ENCODE results near the gene CYB5A.

Gene CYB5A

GRCh38 chr18:74230922-74231714 is 60.6 kb downstream of the CYB5A start:
- ChIA-PET CTCF (no interaction called here), POLR2A (interaction anchor here (0.6 kb wide), 1 partner anchor 258 kb away, joined by 6 read pairs; no protein-coding TSS in a partner anchor)
- Histone ChIP-seq H3K4me1 (ENCODE audit: control insufficient read depth, insufficient read depth, low read length) (no peaks in the 10 kb centered on the region), H3K9me3 (ENCODE audit: control insufficient read depth, insufficient read depth, low read depth, low read length) (no peaks in the 10 kb centered on the region), H3K4me3 (ENCODE audit: low read depth, low read length) (no peak overlapping the region), H3K27ac (ENCODE audit: extremely low read depth, low read depth, low read length) (no peak overlapping the region), H3K36me3 (ENCODE audit: control insufficient read depth in 2 of 2, insufficient read depth in 1 of 2, low read length in 2 of 2) (no peaks in the 10 kb centered on the region)
- TF ChIP-seq ZNF121 (tag by site-specific recombination; IDR thresholded peaks at IDR 0.05) (0 out of 2 replicates have a peak, but pooled peaks have one; percentile 38), GLIS2 (tag by site-specific recombination; IDR thresholded peaks at IDR 0.05) (no peak)

GRCh38 chr18:74229891-74230290 is 61.9 kb downstream of the CYB5A start:
- Histone ChIP-seq H3K4me3 (ENCODE audit: low read depth, low read length) (no peak overlapping the region), H3K9me3 (ENCODE audit: control insufficient read depth, insufficient read depth, low read depth, low read length) (no peaks in the 10 kb centered on the region), H3K27ac (ENCODE audit: extremely low read depth, low read depth, low read length) (no peak overlapping the region), H3K4me1 (ENCODE audit: control insufficient read depth, insufficient read depth, low read length) (0 out of 2 replicates have a peak, but pooled peaks cover 2% of the 10 kb centered on the region), H3K36me3 (ENCODE audit: control insufficient read depth in 2 of 2, insufficient read depth in 1 of 2, low read length in 2 of 2) (no peaks in the 10 kb centered on the region)
- TF ChIP-seq ZBTB49 (tag by site-specific recombination; IDR thresholded peaks at IDR 0.05; ENCODE audit: low read depth) (no peak), ZBTB1 (tag by site-specific recombination; IDR thresholded peaks at IDR 0.05) (no peak), ZNF2 (tag by site-specific recombination; IDR thresholded peaks at IDR 0.05) (no peak), PRDM4 (tag by site-specific recombination; IDR thresholded peaks at IDR 0.05) (no peak), ZNF366 (tag by site-specific recombination; conservative IDR thresholded peaks at IDR 0.05) (no peak), ZNF677 (tag by site-specific recombination; IDR thresholded peaks at IDR 0.05) (no peak), ZNF521 (tag by site-specific recombination; IDR thresholded peaks at IDR 0.05) (no peak), ZNF513 (tag by site-specific recombination; IDR thresholded peaks at IDR 0.05) (no peak), ZNF48 (tag by site-specific recombination; IDR thresholded peaks at IDR 0.05) (no peak), GLI4 (tag by site-specific recombination; IDR thresholded peaks at IDR 0.05) (no peak), ZBTB7A (tag by site-specific recombination; IDR thresholded peaks at IDR 0.05; ENCODE audit: low read depth) (no peak), ZNF292 (tag by site-specific recombination; IDR thresholded peaks at IDR 0.05; ENCODE audit: borderline replicate concordance, low read depth) (no peak)
- POLR2A ChIA-PET: no interaction called here
- CTCF ChIA-PET: no interaction called here

- Histone ChIP-seq H3K27ac (ENCODE audit: extremely low read depth, low read depth, low read length) (no peak overlapping the region), H3K4me1 (ENCODE audit: control insufficient read depth, insufficient read depth, low read length) (0 out of 2 replicates have a peak, but pooled peaks cover 2% of the 10 kb centered on the region), H3K36me3 (ENCODE audit: control insufficient read depth in 2 of 2, insufficient read depth in 1 of 2, low read length in 2 of 2) (no peaks in the 10 kb centered on the region), H3K9me3 (ENCODE audit: control insufficient read depth, insufficient read depth, low read depth, low read length) (no peaks in the 10 kb centered on the region), H3K4me3 (ENCODE audit: low read depth, low read length) (no peak overlapping the region)
- POLR2A ChIA-PET: no interaction called here
- CTCF ChIA-PET: interaction anchor here (0.6 kb wide), 1 partner anchor 1581 kb away, joined by 3 read pairs; no protein-coding TSS in a partner anchor
- TF ChIP-seq ZNF354C (tag by site-specific recombination; IDR thresholded peaks at IDR 0.05; ENCODE audit: borderline replicate concordance, low read depth): no peak
- TF ChIP-seq, protein P1, sequence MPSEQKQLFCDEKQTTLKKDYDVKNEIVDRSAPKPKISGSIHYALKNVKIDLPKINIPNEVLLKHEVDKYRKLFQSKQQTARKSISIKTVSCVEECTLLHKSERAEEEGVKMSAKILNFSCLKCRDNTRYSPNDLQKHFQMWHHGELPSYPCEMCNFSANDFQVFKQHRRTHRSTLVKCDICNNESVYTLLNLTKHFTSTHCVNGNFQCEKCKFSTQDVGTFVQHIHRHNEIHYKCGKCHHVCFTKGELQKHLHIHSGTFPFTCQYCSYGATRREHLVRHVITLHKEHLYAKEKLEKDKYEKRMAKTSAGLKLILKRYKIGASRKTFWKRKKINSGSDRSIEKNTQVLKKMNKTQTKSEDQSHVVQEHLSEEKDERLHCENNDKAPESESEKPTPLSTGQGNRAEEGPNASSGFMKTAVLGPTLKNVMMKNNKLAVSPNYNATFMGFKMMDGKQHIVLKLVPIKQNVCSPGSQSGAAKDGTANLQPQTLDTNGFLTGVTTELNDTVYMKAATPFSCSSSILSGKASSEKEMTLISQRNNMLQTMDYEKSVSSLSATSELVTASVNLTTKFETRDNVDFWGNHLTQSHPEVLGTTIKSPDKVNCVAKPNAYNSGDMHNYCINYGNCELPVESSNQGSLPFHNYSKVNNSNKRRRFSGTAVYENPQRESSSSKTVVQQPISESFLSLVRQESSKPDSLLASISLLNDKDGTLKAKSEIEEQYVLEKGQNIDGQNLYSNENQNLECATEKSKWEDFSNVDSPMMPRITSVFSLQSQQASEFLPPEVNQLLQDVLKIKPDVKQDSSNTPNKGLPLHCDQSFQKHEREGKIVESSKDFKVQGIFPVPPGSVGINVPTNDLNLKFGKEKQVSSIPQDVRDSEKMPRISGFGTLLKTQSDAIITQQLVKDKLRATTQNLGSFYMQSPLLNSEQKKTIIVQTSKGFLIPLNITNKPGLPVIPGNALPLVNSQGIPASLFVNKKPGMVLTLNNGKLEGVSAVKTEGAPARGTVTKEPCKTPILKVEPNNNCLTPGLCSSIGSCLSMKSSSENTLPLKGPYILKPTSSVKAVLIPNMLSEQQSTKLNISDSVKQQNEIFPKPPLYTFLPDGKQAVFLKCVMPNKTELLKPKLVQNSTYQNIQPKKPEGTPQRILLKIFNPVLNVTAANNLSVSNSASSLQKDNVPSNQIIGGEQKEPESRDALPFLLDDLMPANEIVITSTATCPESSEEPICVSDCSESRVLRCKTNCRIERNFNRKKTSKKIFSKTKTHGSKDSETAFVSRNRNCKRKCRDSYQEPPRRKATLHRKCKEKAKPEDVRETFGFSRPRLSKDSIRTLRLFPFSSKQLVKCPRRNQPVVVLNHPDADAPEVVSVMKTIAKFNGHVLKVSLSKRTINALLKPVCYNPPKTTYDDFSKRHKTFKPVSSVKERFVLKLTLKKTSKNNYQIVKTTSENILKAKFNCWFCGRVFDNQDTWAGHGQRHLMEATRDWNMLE (tag by site-specific recombination; conservative IDR thresholded peaks at IDR 0.05; ENCODE audit: low read depth): no peak
- no peak for TF ChIP-seq ZNF555 (tag by site-specific recombination; conservative IDR thresholded peaks at IDR 0.05)
- TF ChIP-seq GLI2 (tag by site-specific recombination; IDR thresholded peaks at IDR 0.05; ENCODE audit: borderline replicate concordance, low read depth): no peak
- TF ChIP-seq ZNF621 (tag by site-specific recombination; IDR thresholded peaks at IDR 0.05): no peak
- no peak for TF ChIP-seq ZNF366 (tag by site-specific recombination; conservative IDR thresholded peaks at IDR 0.05)
Measured at GRCh38 chr18:74229005-74229404, 62.8 kb downstream of the CYB5A start.

All from HEK293 (cell line).